ENCODE results near the gene MRPL50.
"Not testable (repeated sequence)": the region's sequence is repeated elsewhere in the genome, so short reads cannot be mapped to it uniquely, and the experiment has no call there.

MRPL50 gene

GRCh38 chr9:101409079-101409477, 10.7 kb upstream of the MRPL50 start:
- Histone ChIP-seq H3K27me3 (ENCODE audit: control insufficient read depth, insufficient read depth, low read length) (no peaks in the 10 kb centered on the region), H3K9ac (ENCODE audit: low read length) (no peak overlapping the region), H3K36me3 (ENCODE audit: control insufficient read depth, insufficient read depth, low read length) (peaks cover 41% of the 10 kb centered on the region), H3K27ac (ENCODE audit: low read depth, low read length) (no peak overlapping the region), H3K4me1 (ENCODE audit: control insufficient read depth, insufficient read depth, low read length) (no peaks in the 10 kb centered on the region), H3K4me3 (ENCODE audit: low read length) (no peak overlapping the region)

GRCh38 chr9:101408374-101409078, 10.1 kb upstream of the MRPL50 start:
- no peaks in the 10 kb centered on the region for H3K4me1 ChIP-seq (ENCODE audit: control insufficient read depth, insufficient read depth, low read length)
- no peak overlapping the region for H3K4me3 ChIP-seq (ENCODE audit: low read length)
- H3K9ac ChIP-seq (ENCODE audit: low read length): no peak overlapping the region

GRCh38 chr9:101403516-101404285, 5.3 kb upstream of the MRPL50 start:
- H3K27me3 ChIP-seq (ENCODE audit: control insufficient read depth, insufficient read depth, low read length): no peaks in the 10 kb centered on the region
- no peak overlapping the region for H3K9ac ChIP-seq (ENCODE audit: low read length)
- no peak overlapping the region for H3K27ac ChIP-seq (ENCODE audit: low read depth, low read length)
- peaks cover 9% of the 10 kb centered on the region for H3K4me1 ChIP-seq (ENCODE audit: control insufficient read depth, insufficient read depth, low read length)
- H3K4me3 ChIP-seq (ENCODE audit: low read length): no peak overlapping the region
- H3K36me3 ChIP-seq (ENCODE audit: control insufficient read depth, insufficient read depth, low read length): peaks cover 60% of the 10 kb centered on the region

More at GRCh38 chr9:101408374-101409078, 10.1 kb upstream of the MRPL50 start:
- no peak overlapping the region for H3K27ac ChIP-seq (ENCODE audit: low read depth, low read length)
- H3K36me3 ChIP-seq (ENCODE audit: control insufficient read depth, insufficient read depth, low read length): peaks cover 47% of the 10 kb centered on the region
- no peaks in the 10 kb centered on the region for H3K27me3 ChIP-seq (ENCODE audit: control insufficient read depth, insufficient read depth, low read length)

- Histone ChIP-seq H3K9ac (ENCODE audit: low read length) (no peak overlapping the region), H3K4me1 (ENCODE audit: control insufficient read depth, insufficient read depth, low read length) (peaks cover 13% of the 10 kb centered on the region), H3K27ac (ENCODE audit: low read depth, low read length) (no peak overlapping the region), H3K36me3 (ENCODE audit: control insufficient read depth, insufficient read depth, low read length) (peaks cover 36% of the 10 kb centered on the region), H3K4me3 (ENCODE audit: low read length) (peak overlapping the region; percentile 89), H3K27me3 (ENCODE audit: control insufficient read depth, insufficient read depth, low read length) (no peaks in the 10 kb centered on the region)
Measured at GRCh38 chr9:101400120-101400519, 1.7 kb upstream of the MRPL50 start.

GRCh38 chr9:101399643-101399970, 1.2 kb upstream of the MRPL50 start:
- Histone ChIP-seq H3K4me1 (ENCODE audit: control insufficient read depth, insufficient read depth, low read length) (peaks cover 13% of the 10 kb centered on the region), H3K36me3 (ENCODE audit: control insufficient read depth, insufficient read depth, low read length) (peaks cover 31% of the 10 kb centered on the region), H3K9ac (ENCODE audit: low read length) (no peak overlapping the region), H3K27me3 (ENCODE audit: control insufficient read depth, insufficient read depth, low read length) (no peaks in the 10 kb centered on the region), H3K4me3 (ENCODE audit: low read length) (peak overlapping the region; percentile 89), H3K27ac (ENCODE audit: low read depth, low read length) (no peak overlapping the region)

- Histone ChIP-seq H3K27ac (ENCODE audit: low read depth, low read length) (peak overlapping the region; percentile 82), H3K36me3 (ENCODE audit: control insufficient read depth, insufficient read depth, low read length) (peaks cover 27% of the 10 kb centered on the region), H3K9ac (ENCODE audit: low read length) (peak overlapping the region; percentile 87), H3K4me3 (ENCODE audit: low read length) (peak overlapping the region; percentile 89), H3K4me1 (ENCODE audit: control insufficient read depth, insufficient read depth, low read length) (peaks cover 13% of the 10 kb centered on the region), H3K27me3 (ENCODE audit: control insufficient read depth, insufficient read depth, low read length) (no peaks in the 10 kb centered on the region)
Measured at GRCh38 chr9:101398930-101399642, 668 bp upstream of the MRPL50 start.

GRCh38 chr9:101397746-101398067, 711 bp downstream of the MRPL50 start:
- peak overlapping the region; percentile 92 for H3K4me3 ChIP-seq (ENCODE audit: low read length)
- peaks cover 13% of the 10 kb centered on the region for H3K4me1 ChIP-seq (ENCODE audit: control insufficient read depth, insufficient read depth, low read length)
- H3K27ac ChIP-seq (ENCODE audit: low read depth, low read length): peak overlapping the region; percentile 96
- H3K27me3 ChIP-seq (ENCODE audit: control insufficient read depth, insufficient read depth, low read length): no peaks in the 10 kb centered on the region
- H3K9ac ChIP-seq (ENCODE audit: low read length): peak overlapping the region; percentile 91
- peaks cover 14% of the 10 kb centered on the region for H3K36me3 ChIP-seq (ENCODE audit: control insufficient read depth, insufficient read depth, low read length)

GRCh38 chr9:101394687-101395086, 3.7 kb downstream of the MRPL50 start:
- Histone ChIP-seq H3K4me3 (ENCODE audit: low read length) (no peak overlapping the region), H3K27ac (ENCODE audit: low read depth, low read length) (no peak overlapping the region), H3K36me3 (ENCODE audit: control insufficient read depth, insufficient read depth, low read length) (peaks cover 6% of the 10 kb centered on the region), H3K27me3 (ENCODE audit: control insufficient read depth, insufficient read depth, low read length) (no peaks in the 10 kb centered on the region), H3K9ac (ENCODE audit: low read length) (no peak overlapping the region), H3K4me1 (ENCODE audit: control insufficient read depth, insufficient read depth, low read length) (peaks cover 6% of the 10 kb centered on the region)

- no peak overlapping the region for H3K9ac ChIP-seq (ENCODE audit: low read length)
- no peak overlapping the region for H3K4me3 ChIP-seq (ENCODE audit: low read length)
- peaks cover 6% of the 10 kb centered on the region for H3K36me3 ChIP-seq (ENCODE audit: control insufficient read depth, insufficient read depth, low read length)
Measured at GRCh38 chr9:101393135-101393534, 5.3 kb downstream of the MRPL50 start.

GRCh38 chr9:101388507-101388993, 9.9 kb downstream of the MRPL50 start:
- peaks cover 6% of the 10 kb centered on the region for H3K36me3 ChIP-seq (ENCODE audit: control insufficient read depth, insufficient read depth, low read length)
- H3K4me1 ChIP-seq (ENCODE audit: control insufficient read depth, insufficient read depth, low read length): no peaks in the 10 kb centered on the region
- no peak overlapping the region for H3K9ac ChIP-seq (ENCODE audit: low read length)
- no peaks in the 10 kb centered on the region for H3K27me3 ChIP-seq (ENCODE audit: control insufficient read depth, insufficient read depth, low read length)
- no peak overlapping the region for H3K4me3 ChIP-seq (ENCODE audit: low read length)
- H3K27ac ChIP-seq (ENCODE audit: low read depth, low read length): no peak overlapping the region

More at GRCh38 chr9:101393135-101393534, 5.3 kb downstream of the MRPL50 start:
- H3K4me1 ChIP-seq (ENCODE audit: control insufficient read depth, insufficient read depth, low read length): peaks cover 4% of the 10 kb centered on the region
- H3K27me3 ChIP-seq (ENCODE audit: control insufficient read depth, insufficient read depth, low read length): no peaks in the 10 kb centered on the region
- no peak overlapping the region for H3K27ac ChIP-seq (ENCODE audit: low read depth, low read length)

- Histone ChIP-seq H3K36me3 (ENCODE audit: control insufficient read depth, insufficient read depth, low read length) (peaks cover 6% of the 10 kb centered on the region), H3K4me3 (ENCODE audit: low read length) (no peak overlapping the region), H3K27ac (ENCODE audit: low read depth, low read length) (no peak overlapping the region), H3K4me1 (ENCODE audit: control insufficient read depth, insufficient read depth, low read length) (no peaks in the 10 kb centered on the region), H3K9ac (ENCODE audit: low read length) (no peak overlapping the region), H3K27me3 (ENCODE audit: control insufficient read depth, insufficient read depth, low read length) (no peaks in the 10 kb centered on the region)
Measured at GRCh38 chr9:101387871-101388506, 10.4 kb downstream of the MRPL50 start.

- H3K4me1 ChIP-seq (ENCODE audit: control insufficient read depth, insufficient read depth, low read length); H3K27me3 ChIP-seq (ENCODE audit: control insufficient read depth, insufficient read depth, low read length); H3K4me3 ChIP-seq (ENCODE audit: low read length); H3K9ac ChIP-seq (ENCODE audit: low read length); H3K36me3 ChIP-seq (ENCODE audit: control insufficient read depth, insufficient read depth, low read length); H3K27ac ChIP-seq (ENCODE audit: low read depth, low read length): not testable (repeated sequence)
Measured at GRCh38 chr9:101384873-101385536, 13.4 kb downstream of the MRPL50 start, which contains the start of gene BAAT. Gene BAAT (minus strand): TSS chr9:101385006. CDS start chr9:101371404, 13,602 bp downstream.
